DOHH2 (cell line): ENCODE results near the gene MAP2.

Experiments used
- H3F3A ChIP-seq: fragments of 200-600 bp; sonication (generic), shearing (Covaris generic); 2 replicates; pipeline ENCODE4 v1.6.0; 2016; ENCODE audit warnings: antibody characterized with exemption, mild to moderate bottlenecking; ENCODE audit not compliant: control insufficient read depth, insufficient read depth
- H3K27ac ChIP-seq: fragments of 200-600 bp; sonication (generic); 2 replicates; pipeline ENCODE4 v1.5.1; 2014; ENCODE audit warnings: low read depth, mild to moderate bottlenecking, low read length, moderate library complexity
- H3K27me3 ChIP-seq: fragments of 200-600 bp; sonication (generic); 2 replicates; pipeline ENCODE4 v1.6.1; 2014; ENCODE audit warnings: mild to moderate bottlenecking, low read length, mixed read lengths; ENCODE audit not compliant: control insufficient read depth
- H3K36me3 ChIP-seq: fragments of 200-600 bp; sonication (generic); 2 replicates; pipeline ENCODE4 v1.6.1; 2014; ENCODE audit warnings: mild to moderate bottlenecking, low read length, moderate library complexity, mixed read lengths; ENCODE audit not compliant: control insufficient read depth
- H3K4me1 ChIP-seq: fragments of 200-600 bp; sonication (generic); 2 replicates; pipeline ENCODE4 v1.6.1; 2014; ENCODE audit warnings: mild to moderate bottlenecking, low read length, mixed read lengths; ENCODE audit not compliant: control insufficient read depth
- H3K4me2 ChIP-seq: fragments of 200-600 bp; sonication (generic); 2 replicates; pipeline ENCODE4 v1.6.0; 2014; ENCODE audit warnings: mild to moderate bottlenecking, low read length, moderate library complexity
- H3K4me3 ChIP-seq: fragments of 200-600 bp; sonication (generic); 2 replicates; pipeline ENCODE4 v1.5.1; 2014; ENCODE audit warnings: mild to moderate bottlenecking, low read length, mixed read lengths
- H3K79me2 ChIP-seq: fragments of 200-600 bp; sonication (generic); 2 replicates; pipeline ENCODE4 v1.6.1; 2014; ENCODE audit warnings: mild to moderate bottlenecking, low read length, mixed read lengths; ENCODE audit not compliant: control insufficient read depth
- H3K9me2 ChIP-seq: fragments of 200-600 bp; sonication (generic); replicated peaks from 2 replicates; pipeline ENCODE4 v1.6.1; 2014; ENCODE audit warnings: mild to moderate bottlenecking, low read length, mixed read lengths; ENCODE audit not compliant: control insufficient read depth
- H3K9me3 ChIP-seq: fragments of 200-600 bp; sonication (generic); 2 replicates; pipeline ENCODE4 v1.6.1; 2014; ENCODE audit warnings: antibody characterized with exemption, low read length, mixed read lengths; ENCODE audit not compliant: control insufficient read depth, insufficient read depth
- H4K20me1 ChIP-seq: fragments of 200-600 bp; sonication (generic); 2 replicates; pipeline ENCODE4 v1.6.0; 2014; ENCODE audit warnings: low read depth, mild to moderate bottlenecking, antibody characterized with exemption, low read length, moderate library complexity; ENCODE audit not compliant: control insufficient read depth, insufficient read depth
- CTCF ChIP-seq: fragments of 200-600 bp; sonication (generic); IDR thresholded peaks from one replicate; pipeline ENCODE4 v1.5.1; 2014; ENCODE audit warnings: antibody characterized with exemption, mild to moderate bottlenecking, low read depth, low read length; ENCODE audit not compliant: poor library complexity, severe bottlenecking
- EZH2phosphoT487 ChIP-seq: fragments of 200-600 bp; sonication (generic); IDR thresholded peaks from 2 replicates; pipeline ENCODE4 v1.6.1; 2017; ENCODE audit warnings: borderline replicate concordance, mild to moderate bottlenecking, antibody characterized with exemption, low read length, moderate library complexity, mixed read lengths

MAP2 gene

GRCh38 chr2:209511637-209512036 is 87.8 kb downstream of the MAP2 start:
- no peak overlapping the region for H3K4me3 ChIP-seq
- no peaks in the 10 kb centered on the region for H3K27me3 ChIP-seq
- H4K20me1 ChIP-seq, result no peaks in the 10 kb centered on the region

GRCh38 chr2:209512971-209513370 is 89.1 kb downstream of the MAP2 start:
- Histone ChIP-seq H3K4me2 (peak overlapping the region; percentile 51), H3K36me3 (no peaks in the 10 kb centered on the region), H3K27ac (peak overlapping the region; percentile 35), H4K20me1 (no peaks in the 10 kb centered on the region), H3K79me2 (no peaks in the 10 kb centered on the region), H3K9me3 (no peaks in the 10 kb centered on the region), H3F3A (no peaks in the 10 kb centered on the region), H3K4me3 (peak overlapping the region; percentile 8; the same call in 1 of the 2 replicates), H3K4me1 (peaks cover 12% of the 10 kb centered on the region), H3K9me2 (no peaks in the 10 kb centered on the region), H3K27me3 (no peaks in the 10 kb centered on the region)
- no peak for TF ChIP-seq EZH2phosphoT487

More at GRCh38 chr2:209511637-209512036, 87.8 kb downstream of the MAP2 start:
- no peaks in the 10 kb centered on the region for H3K79me2 ChIP-seq
- H3K9me2 ChIP-seq, result no peaks in the 10 kb centered on the region
- no peak overlapping the region for H3K4me2 ChIP-seq
- no peak overlapping the region for H3K27ac ChIP-seq
- H3K4me1 ChIP-seq, result peaks cover 12% of the 10 kb centered on the region
- no peaks in the 10 kb centered on the region for H3K9me3 ChIP-seq
- H3K36me3 ChIP-seq, result no peaks in the 10 kb centered on the region
- no peak for TF ChIP-seq CTCF
- TF ChIP-seq EZH2phosphoT487, result no peak
- no peaks in the 10 kb centered on the region for H3F3A ChIP-seq

- peaks cover 29% of the 10 kb centered on the region for H3K4me1 ChIP-seq
- no peaks in the 10 kb centered on the region for H3F3A ChIP-seq
- no peaks in the 10 kb centered on the region for H3K27me3 ChIP-seq
- TF ChIP-seq EZH2phosphoT487 (no peak), CTCF (no peak)
- H3K4me3 ChIP-seq, result no peak overlapping the region
- H3K79me2 ChIP-seq, result no peaks in the 10 kb centered on the region
- H3K36me3 ChIP-seq, result no peaks in the 10 kb centered on the region; the same call in 1 of the 2 replicates
- no peak overlapping the region for H3K4me2 ChIP-seq
- H3K9me2 ChIP-seq, result no peaks in the 10 kb centered on the region
- no peaks in the 10 kb centered on the region for H4K20me1 ChIP-seq
- no peaks in the 10 kb centered on the region for H3K9me3 ChIP-seq
- H3K27ac ChIP-seq, result no peak overlapping the region
Observed at GRCh38 chr2:209517436-209517835, 93.6 kb downstream of the MAP2 start.

- H3K9me3 ChIP-seq, result no peaks in the 10 kb centered on the region
- H3K79me2 ChIP-seq, result no peaks in the 10 kb centered on the region
- H3K27me3 ChIP-seq, result no peaks in the 10 kb centered on the region
- no peak overlapping the region for H3K4me3 ChIP-seq
- no peaks in the 10 kb centered on the region; the same call in 1 of the 2 replicates for H3K36me3 ChIP-seq
- no peaks in the 10 kb centered on the region for H4K20me1 ChIP-seq
- no peak overlapping the region for H3K27ac ChIP-seq
- peaks cover 7% of the 10 kb centered on the region for H3F3A ChIP-seq
- peaks cover 35% of the 10 kb centered on the region for H3K4me1 ChIP-seq
- TF ChIP-seq EZH2phosphoT487 (no peak), CTCF (no peak)
- no peak overlapping the region for H3K4me2 ChIP-seq
- no peaks in the 10 kb centered on the region for H3K9me2 ChIP-seq
Observed at GRCh38 chr2:209519271-209519670, 95.4 kb downstream of the MAP2 start.
